GM23248 (cell line): ENCODE results near the gene ARHGAP33. TPM values are rescaled to one million over a fixed set of nuclear protein-coding genes. Genes with fewer than 3 reads are reported as not detected.

Source experiments
- DNase-seq: peaks from one replicate; pipeline ENCODE4 v3.0.0-alpha.2; 2015
- H2AFZ ChIP-seq: fragments of 200-600 bp; sonication (generic); 2 replicates; pipeline ENCODE4 v1.6.1; 2016; ENCODE audit warnings: antibody characterized with exemption
- H3F3A ChIP-seq: fragments of 200-600 bp; sonication (generic); 2 replicates; pipeline ENCODE4 v1.6.1; 2016; ENCODE audit warnings: mild to moderate bottlenecking, antibody characterized with exemption, mixed run types; ENCODE audit not compliant: insufficient read depth
- H3K27ac ChIP-seq: fragments of 200-600 bp; sonication (generic); 2 replicates; pipeline ENCODE4 v1.5.1; 2016; ENCODE audit warnings: mild to moderate bottlenecking
- H3K27me3 ChIP-seq: fragments of 200-600 bp; sonication (generic); replicated peaks from 2 replicates; pipeline ENCODE4 v1.6.1; 2016; ENCODE audit warnings: mild to moderate bottlenecking; ENCODE audit not compliant: insufficient read depth
- H3K36me3 ChIP-seq: fragments of 200-600 bp; sonication (generic); 2 replicates; pipeline ENCODE4 v1.6.1; 2016; ENCODE audit warnings: low read depth, mild to moderate bottlenecking
- H3K4me1 ChIP-seq: fragments of 200-600 bp; sonication (generic); 2 replicates; pipeline ENCODE4 v1.6.1; 2016; ENCODE audit warnings: mild to moderate bottlenecking; ENCODE audit not compliant: insufficient read depth
- H3K4me2 ChIP-seq: fragments of 200-600 bp; sonication (generic); one replicate; pipeline ENCODE4 v1.6.1; 2016; ENCODE audit warnings: mild to moderate bottlenecking; ENCODE audit not compliant: unreplicated experiment
- H3K4me3 ChIP-seq: fragments of 200-600 bp; sonication (generic); 2 replicates; pipeline ENCODE4 v1.5.1; 2016; ENCODE audit warnings: mild to moderate bottlenecking
- H3K79me2 ChIP-seq: fragments of 200-600 bp; sonication (generic); 2 replicates; pipeline ENCODE4 v1.6.1; 2016; ENCODE audit warnings: mild to moderate bottlenecking; ENCODE audit not compliant: insufficient read depth
- H3K9ac ChIP-seq: fragments of 200-600 bp; sonication (generic); 2 replicates; pipeline ENCODE4 v1.6.1; 2016; ENCODE audit warnings: mild to moderate bottlenecking
- H3K9me2 ChIP-seq: fragments of 200-600 bp; sonication (generic); 2 replicates; pipeline ENCODE4 v1.6.1; 2016; ENCODE audit warnings: mixed run types, mild to moderate bottlenecking, moderate library complexity; ENCODE audit not compliant: insufficient read depth
- H3K9me3 ChIP-seq: fragments of 200-600 bp; sonication (generic); one replicate; pipeline ENCODE4 v1.6.1; 2017; ENCODE audit warnings: low read depth
- H4K20me1 ChIP-seq: fragments of 200-600 bp; sonication (generic); 2 replicates; pipeline ENCODE4 v1.6.0; 2016; ENCODE audit not compliant: insufficient read depth
- EZH2 ChIP-seq: fragments of 200-600 bp; sonication (generic); IDR thresholded peaks from 2 replicates; pipeline ENCODE4 v1.6.1; 2018; ENCODE audit warnings: antibody characterized with exemption, mild to moderate bottlenecking; ENCODE audit not compliant: insufficient read depth, poor library complexity, severe bottlenecking
- EZH2phosphoT487 ChIP-seq: fragments of 200-600 bp; sonication (generic); IDR thresholded peaks from 2 replicates; pipeline ENCODE4 v1.6.1; 2018; ENCODE audit warnings: antibody characterized with exemption, moderate library complexity, mild to moderate bottlenecking, low read depth; ENCODE audit not compliant: insufficient read depth
- WGBS, 2 experiments: methylation state at CpG; one replicate each; pipeline ENCODE4 v1.1.6; 2015 to 2017; ENCODE audit warnings: low lambda C conversion rate in 2 of 2, low coverage in 1 of 2; ENCODE audit errors: missing lambda C conversion rate in 2 of 2; 5-methylcytosine and 5-hydroxymethylcytosine counted together
- in situ Hi-C: fragments of 300-500 bp; cut with MboI; formaldehyde crosslinking; loops from 2 replicates; pipeline ENCODE4 v1.15.0; 2020
- polyA plus RNA-seq: library from polyadenylated mRNA; unstranded; fragments of >200 nt; fragmentation: Nextera tagmentation; extraction: Ambion mirVana; gene quantifications from 2 replicates; pipeline ENCODE4 v1.2.1, GENCODE V29; 2016
- total RNA-seq: library from RNA; depleted of rRNA; stranded (reverse); fragments of >200 nt; shearing (Covaris generic); gene quantifications from 2 replicates; pipeline ENCODE4 v1.2.3, GENCODE V29; 2014

Gene ARHGAP33
- total and polyA plus RNA-seq, 2 experiments from 2014 or later: 1.9 to 24.9 TPM

- H3K36me3 ChIP-seq: peaks cover 10% of the 10 kb centered on the region; the same call in 1 of the 2 replicates
- WGBS, 2 experiments: 85 to 93% methylated on average over 4 of the region's 4 CpGs
- peaks cover 31% of the 10 kb centered on the region for H3K79me2 ChIP-seq
- TF ChIP-seq EZH2 (no peak), EZH2phosphoT487 (no peak)
- H3K4me3 ChIP-seq: no peak overlapping the region
- no peak overlapping the region for H3K4me2 ChIP-seq
- H3K4me1 ChIP-seq: peaks cover 16% of the 10 kb centered on the region
- no peak for DNase-seq
- peaks cover 3% of the 10 kb centered on the region; the same call in 1 of the 2 replicates for H3F3A ChIP-seq
- no peaks in the 10 kb centered on the region for H3K27me3 ChIP-seq
- H3K9ac ChIP-seq: no peak overlapping the region
- in situ Hi-C loops: no loop called here
- no peaks in the 10 kb centered on the region for H4K20me1 ChIP-seq
- no peaks in the 10 kb centered on the region for H3K9me2 ChIP-seq
- no peak overlapping the region for H2AFZ ChIP-seq
- no peak overlapping the region for H3K27ac ChIP-seq
- no peaks in the 10 kb centered on the region for H3K9me3 ChIP-seq
Measured at GRCh38 chr19:35760711-35761349, 14.5 kb upstream of the ARHGAP33 start.

- Histone ChIP-seq H3F3A (no peaks in the 10 kb centered on the region), H3K36me3 (peaks cover 10% of the 10 kb centered on the region; the same call in 1 of the 2 replicates), H2AFZ (no peak overlapping the region), H4K20me1 (no peaks in the 10 kb centered on the region), H3K27ac (no peak overlapping the region), H3K27me3 (no peaks in the 10 kb centered on the region), H3K9ac (no peak overlapping the region), H3K9me2 (no peaks in the 10 kb centered on the region), H3K9me3 (no peaks in the 10 kb centered on the region), H3K79me2 (peaks cover 18% of the 10 kb centered on the region), H3K4me3 (no peak overlapping the region), H3K4me1 (no peaks in the 10 kb centered on the region), H3K4me2 (no peak overlapping the region)
- no peak for DNase-seq
- TF ChIP-seq EZH2phosphoT487 (no peak), EZH2 (no peak)
- in situ Hi-C loops: no loop called here
- WGBS, 2 experiments: 87 to 92% methylated on average over 15 to 17 of the region's 17 CpGs
Measured at GRCh38 chr19:35764432-35765315, 10.7 kb upstream of the ARHGAP33 start.

GRCh38 chr19:35766571-35767104, 8.7 kb upstream of the ARHGAP33 start:
- in situ Hi-C loops: no loop called here
- Histone ChIP-seq H3K4me1 (no peaks in the 10 kb centered on the region), H3K79me2 (no peaks in the 10 kb centered on the region), H3K36me3 (peaks cover 5% of the 10 kb centered on the region; the same call in 1 of the 2 replicates), H2AFZ (no peak overlapping the region), H3K4me3 (no peak overlapping the region), H3F3A (no peaks in the 10 kb centered on the region), H3K27me3 (no peaks in the 10 kb centered on the region), H3K9ac (no peak overlapping the region), H3K9me3 (no peaks in the 10 kb centered on the region), H3K27ac (no peak overlapping the region), H3K9me2 (no peaks in the 10 kb centered on the region), H4K20me1 (no peaks in the 10 kb centered on the region), H3K4me2 (no peak overlapping the region)
- 85 to 92% methylated on average over 5 to 11 of the region's 11 CpGs for WGBS, 2 experiments
- DNase-seq: no peak
- TF ChIP-seq EZH2 (no peak), EZH2phosphoT487 (no peak)

GRCh38 chr19:35767288-35768081, 7.9 kb upstream of the ARHGAP33 start:
- in situ Hi-C loops: no loop called here
- DNase-seq: no peak
- Histone ChIP-seq H3K27ac (no peak overlapping the region), H3K4me1 (no peaks in the 10 kb centered on the region), H3K9me3 (no peaks in the 10 kb centered on the region), H3F3A (peaks cover 3% of the 10 kb centered on the region), H3K9me2 (no peaks in the 10 kb centered on the region), H2AFZ (no peak overlapping the region), H4K20me1 (no peaks in the 10 kb centered on the region), H3K4me3 (no peak overlapping the region), H3K36me3 (no peaks in the 10 kb centered on the region; the same call in 1 of the 2 replicates), H3K79me2 (no peaks in the 10 kb centered on the region), H3K9ac (no peak overlapping the region), H3K4me2 (no peak overlapping the region), H3K27me3 (no peaks in the 10 kb centered on the region)
- WGBS, 2 experiments: 85 to 95% methylated on average over 15 to 34 of the region's 34 CpGs
- TF ChIP-seq EZH2 (no peak), EZH2phosphoT487 (no peak)
